OCI-M2 (cell line): ENCODE results near the gene METTL9.
"Not testable (repeated sequence)": the region's sequence is repeated elsewhere in the genome, so short reads cannot be mapped to it uniquely, and the experiment has no call there.

Source experiments
- DNase-seq: peaks from one replicate; lab custom pipeline; 2025; ENCODE audit not compliant: unreplicated experiment; lab: John Stamatoyannopoulos, UW

The METTL9 gene

DNA sequence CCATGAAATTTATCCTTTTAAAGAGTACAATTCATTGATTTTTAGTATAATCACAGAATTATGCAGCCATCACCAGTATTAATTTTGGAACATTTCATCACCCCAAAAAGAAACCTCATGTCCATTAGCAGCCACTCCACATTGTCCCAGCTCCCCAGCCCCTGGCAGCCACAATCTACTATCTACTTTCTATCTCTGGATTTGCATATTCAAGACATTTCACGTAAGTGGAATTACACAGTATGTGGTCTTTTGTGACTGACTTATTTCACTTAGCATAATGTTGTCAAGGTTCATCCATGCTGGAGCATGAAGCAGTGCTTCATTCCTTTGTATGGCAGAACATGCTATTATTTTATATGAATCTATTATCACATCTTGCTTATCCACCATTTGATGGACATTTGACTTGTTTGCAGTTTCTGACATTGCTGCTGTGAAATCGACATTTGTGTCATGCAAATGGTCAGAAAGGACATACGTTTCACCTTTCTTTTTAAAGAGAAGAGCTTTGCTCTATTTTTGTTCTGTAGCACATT, 10.7 kb downstream of the METTL9 start:
- no peak for DNase-seq

DNA sequence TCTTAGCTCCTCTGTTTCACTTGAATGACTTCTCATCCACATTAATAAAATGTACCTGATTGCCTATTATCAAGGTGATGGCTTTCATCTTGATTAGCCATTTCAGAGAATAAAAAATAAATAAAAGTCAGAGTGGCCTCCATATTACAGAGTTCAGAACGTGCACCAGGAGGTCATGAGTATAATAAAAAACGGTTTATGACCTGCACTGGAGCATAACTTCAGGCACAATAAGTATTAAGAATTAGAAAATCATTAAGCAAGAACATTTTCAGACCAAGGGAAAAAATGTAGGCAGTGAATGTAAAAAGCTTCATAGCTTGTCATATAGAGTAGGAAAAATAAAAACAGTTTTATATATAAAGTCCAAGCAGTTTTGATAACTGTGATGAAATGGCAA, 11.4 kb downstream of the METTL9 start:
- no peak for DNase-seq

DNA sequence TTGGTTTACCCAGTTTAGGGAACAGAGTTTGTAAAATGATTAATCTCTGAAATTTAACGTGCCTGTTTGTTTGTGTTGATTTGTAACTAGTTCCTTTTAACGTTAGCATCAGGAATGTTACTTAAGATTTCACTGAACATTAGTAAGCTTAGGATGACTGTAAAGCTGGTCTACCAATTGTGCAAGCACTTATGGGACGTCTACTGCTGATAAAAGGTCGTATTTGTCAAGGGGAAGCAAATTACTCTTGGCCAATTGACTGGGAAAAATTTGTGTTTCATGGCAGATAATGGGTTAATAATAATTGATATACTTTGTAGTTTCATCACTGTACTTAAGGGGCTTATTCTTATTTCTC, 11.8 kb downstream of the METTL9 start:
- no peak for DNase-seq

DNA sequence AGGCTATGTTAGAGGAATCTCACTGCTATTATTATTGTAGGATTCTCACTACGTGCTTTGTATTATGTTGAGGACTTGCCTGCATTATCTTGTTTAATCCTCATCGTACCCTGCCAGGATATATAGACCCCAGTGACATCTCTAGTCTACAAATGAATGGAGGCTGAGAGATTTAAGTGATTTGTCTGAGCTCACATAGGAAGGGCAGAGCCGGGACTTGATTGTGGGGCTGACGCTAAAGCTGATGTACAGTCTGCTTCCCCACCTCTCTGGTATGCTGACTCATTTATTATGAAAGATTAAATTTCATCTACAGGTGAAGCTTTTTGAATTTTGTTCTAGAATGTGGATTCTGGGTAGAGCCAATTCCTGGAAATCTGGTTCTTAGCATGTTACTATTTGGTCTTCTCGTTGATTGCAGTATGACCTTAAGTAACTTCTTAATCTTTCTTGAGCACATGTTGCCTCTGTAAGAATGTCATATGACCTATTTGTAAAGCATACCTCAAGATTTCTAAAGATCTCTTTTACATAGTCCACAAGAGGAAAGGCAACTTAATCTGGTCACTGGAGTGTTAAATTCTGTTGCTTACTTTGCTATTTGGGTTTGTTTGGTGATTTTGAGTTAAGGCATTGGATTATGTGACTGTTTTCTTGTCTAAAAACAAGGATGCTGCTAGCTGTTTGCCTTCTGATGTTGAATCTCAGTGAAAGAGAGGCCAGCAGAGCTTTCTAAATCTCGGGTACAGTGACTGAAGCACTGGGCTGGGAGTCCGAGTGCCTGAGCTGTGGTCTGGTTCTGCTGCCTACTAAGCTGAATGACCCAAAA, 12.4 kb downstream of the METTL9 start:
- no peak for DNase-seq

DNA sequence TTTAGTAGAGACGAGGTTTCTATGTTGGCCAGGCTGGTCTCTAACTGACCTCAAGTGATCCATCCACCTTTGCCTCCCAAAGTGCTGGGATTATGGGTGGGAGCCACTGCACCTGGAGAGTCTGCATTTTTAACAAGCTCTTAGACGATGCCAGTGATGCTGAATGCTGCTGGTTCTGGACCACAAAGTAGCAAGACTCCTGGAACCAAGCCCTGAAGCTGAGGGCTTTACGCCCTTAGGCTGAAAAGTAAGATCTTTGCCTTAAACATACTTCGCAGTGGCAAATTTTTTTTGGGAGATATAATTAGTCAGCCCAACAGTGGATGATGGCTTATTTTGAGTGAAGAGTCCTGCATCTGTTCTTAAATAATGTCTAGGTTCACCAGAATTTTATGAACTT, 14.0 kb downstream of the METTL9 start:
- DNase-seq: no peak

DNA sequence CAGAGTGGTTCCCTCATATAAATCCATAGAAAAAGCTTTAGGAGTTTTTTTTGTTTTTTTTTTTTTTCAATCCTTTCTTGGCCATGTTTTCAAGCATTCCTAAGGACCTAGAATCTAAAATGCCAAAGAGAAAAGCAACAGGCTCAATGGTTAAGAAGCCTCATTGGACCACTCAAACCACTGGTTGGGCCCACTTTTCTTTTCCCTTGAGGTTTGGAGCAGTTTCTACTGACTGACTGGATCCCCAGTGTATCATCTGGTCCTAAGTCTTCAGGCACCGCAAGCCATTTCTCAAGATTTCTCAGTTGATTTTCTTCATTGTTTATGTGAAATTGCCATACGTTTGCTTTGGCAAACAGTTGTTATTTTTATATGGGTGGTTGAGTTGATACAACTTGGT, 14.4 kb downstream of the METTL9 start:
- no peak for DNase-seq

DNA sequence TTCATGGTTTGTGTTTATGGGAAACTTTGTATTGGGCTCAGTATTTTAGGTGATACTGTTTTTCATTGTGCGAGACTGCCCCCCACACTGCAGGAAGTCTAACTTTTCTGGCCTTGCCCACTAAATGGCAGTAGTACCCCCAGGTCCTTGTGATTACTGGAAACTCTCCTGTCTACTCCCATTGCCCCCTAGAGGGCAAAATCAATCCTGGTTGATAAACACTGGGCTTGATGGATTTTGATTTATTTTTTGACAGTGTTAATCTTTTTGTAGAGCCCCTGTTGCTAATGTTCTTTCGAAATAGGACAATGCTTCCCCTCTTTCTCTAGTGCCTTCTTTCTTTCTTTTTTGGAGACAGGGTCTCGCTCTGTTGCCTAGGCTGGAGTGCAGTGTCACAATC, 15.5 kb downstream of the METTL9 start:
- DNase-seq: no peak

DNA sequence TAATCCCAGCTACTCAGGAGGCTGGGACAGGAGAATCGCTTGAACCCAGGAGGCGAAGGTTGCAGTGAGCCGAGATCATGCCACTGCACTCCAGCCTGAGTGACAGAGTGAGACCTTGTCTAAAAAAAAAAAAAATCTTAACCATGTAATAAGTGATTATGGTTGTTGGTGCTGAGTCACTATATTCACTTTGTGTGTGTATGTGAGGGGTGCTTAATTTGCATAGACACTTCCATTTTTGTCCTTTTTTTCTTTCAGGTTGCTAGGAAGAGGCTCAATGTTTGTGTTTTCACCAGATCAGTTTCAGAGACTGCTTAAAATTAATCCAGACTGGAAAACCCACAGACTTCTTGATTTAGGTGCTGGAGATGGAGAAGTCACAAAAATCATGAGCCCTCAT, 18.2 kb downstream of the METTL9 start:
- no peak for DNase-seq

DNA sequence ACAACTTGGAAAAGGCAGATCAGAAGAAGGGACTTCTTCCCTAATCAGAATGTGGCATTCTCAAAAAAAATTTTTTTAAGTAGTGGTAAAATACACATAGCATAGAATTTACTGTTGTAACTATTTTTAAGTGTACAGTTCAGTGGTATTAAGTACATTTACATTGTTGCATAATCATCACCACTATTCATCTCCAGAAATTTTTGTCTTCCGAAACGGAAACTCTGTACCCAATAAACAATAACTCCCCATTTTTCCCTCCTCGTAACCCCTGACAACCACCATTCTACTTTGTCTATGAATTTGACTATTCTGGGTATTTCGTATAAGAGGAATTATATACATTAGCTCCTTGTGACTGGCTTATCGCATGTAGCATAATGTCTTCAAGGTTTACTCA, 18.9 kb downstream of the METTL9 start:
- no peak for DNase-seq

DNA sequence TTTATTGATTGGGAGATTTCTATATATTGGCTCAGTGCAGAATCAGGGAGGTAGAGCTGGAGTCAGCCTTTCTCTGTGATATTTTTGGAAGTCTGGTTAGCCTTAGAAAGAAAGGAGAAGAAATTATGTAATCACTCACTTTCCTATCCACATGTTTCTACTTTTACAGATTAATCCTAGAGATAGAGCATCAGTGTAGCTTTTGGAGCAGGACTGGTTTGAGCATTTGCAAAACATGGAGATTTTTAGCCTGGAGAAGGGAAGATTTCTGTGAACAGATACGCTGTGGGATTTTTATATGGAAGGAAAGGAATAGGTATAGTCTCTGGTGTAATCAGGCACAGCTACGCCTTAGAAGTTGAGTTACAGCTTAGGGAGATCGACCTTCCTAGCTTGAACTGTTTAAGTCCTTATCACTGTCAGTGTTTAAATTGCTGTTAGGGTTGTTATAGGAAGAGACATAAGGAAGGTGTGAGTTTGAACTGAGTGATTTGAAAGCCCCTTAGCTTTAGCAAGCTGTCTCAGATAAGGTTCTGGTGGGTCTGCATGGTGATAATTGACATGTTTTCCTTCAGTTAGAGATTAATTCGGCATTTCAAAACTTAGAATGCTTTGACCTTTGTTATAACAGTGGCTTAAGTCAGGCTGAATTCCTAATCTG, 20.5 kb downstream of the METTL9 start:
- DNase-seq: no peak

DNA sequence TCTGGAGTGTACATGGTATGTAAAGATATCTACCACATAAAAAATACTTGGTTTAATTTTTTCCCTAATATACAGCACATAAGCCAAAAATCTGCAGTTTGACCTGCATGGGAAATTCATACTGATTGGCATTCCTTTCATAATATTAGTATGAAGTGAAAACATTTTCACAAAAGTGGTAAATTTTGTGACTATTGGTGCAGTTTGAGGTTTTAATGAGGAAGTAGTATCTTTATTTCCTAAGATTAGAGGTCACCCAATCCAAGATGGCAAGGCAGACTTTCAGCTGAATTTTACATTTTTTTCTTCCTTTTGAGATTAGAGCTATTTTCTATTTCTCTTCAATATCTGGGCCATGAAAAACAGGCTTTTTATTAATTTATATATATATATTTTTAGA, 21.2 kb downstream of the METTL9 start:
- no peak for DNase-seq

DNA sequence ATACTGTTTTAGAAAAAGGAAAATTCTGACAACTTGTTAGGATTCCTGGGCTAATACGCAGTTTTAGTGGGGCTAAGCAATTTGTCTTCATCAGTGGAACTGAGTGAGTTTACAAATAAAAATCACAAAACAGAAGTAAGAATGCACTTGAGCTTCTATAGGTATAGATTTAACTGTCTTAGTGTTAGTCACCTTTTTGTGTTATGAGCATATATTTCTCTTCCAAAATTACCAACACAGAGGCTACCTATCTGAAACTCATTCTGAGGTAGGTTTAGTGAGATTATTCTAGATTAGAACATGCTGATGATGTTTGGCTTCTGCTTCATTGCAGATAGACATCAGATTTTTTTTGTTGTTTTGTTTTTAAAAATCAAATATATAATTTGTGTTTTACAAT, 23.2 kb downstream of the METTL9 start:
- no peak for DNase-seq

DNA sequence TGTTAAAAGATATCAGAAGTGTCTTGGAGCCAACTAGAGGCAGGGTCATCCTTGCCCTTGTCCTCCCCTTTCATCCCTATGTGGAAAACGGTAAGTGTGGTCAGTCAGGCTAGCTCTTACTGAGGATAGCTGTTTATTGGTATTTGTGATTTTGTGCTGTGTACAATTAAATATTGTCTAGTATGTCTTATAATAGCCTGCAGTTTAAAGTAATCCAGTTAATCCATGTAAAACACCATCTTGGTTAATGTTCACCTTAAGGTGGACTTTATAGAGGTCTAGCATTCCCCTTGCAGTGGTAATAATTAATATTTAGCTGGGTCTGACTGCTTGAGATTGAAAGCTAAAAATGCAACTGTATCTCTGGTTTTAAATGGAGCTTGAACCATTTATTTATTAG, 25.6 kb downstream of the METTL9 start:
- DNase-seq: no peak

DNA sequence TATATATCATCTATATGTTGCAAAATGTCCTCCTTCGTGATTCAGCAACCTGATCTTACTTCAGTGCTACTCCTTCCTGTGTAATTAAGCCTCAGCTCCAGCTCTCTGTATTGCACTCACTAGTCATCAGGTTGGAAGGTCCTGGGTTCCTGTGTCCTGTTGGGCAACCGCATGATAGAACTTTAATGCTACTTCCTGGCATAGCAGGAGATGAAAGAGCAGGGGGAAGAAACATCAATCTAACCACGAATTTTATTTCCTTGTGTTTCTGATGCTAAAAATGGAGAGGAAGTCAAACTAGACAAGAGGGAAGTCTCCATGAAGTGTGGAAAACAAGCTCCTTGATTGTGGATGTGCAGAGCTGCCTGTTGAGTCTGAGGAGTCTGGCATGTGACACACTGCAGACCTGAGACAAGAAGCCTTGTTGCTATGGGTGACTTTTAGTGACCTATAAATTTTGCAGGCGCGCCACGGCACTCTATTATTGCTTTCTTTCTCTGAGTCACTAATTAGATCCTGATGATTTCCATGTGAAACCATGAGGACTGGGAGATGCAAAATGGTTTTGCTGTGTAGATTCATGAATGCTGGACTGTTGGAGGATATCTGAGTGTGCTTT, 27.4 kb downstream of the METTL9 start:
- no peak for DNase-seq

DNA sequence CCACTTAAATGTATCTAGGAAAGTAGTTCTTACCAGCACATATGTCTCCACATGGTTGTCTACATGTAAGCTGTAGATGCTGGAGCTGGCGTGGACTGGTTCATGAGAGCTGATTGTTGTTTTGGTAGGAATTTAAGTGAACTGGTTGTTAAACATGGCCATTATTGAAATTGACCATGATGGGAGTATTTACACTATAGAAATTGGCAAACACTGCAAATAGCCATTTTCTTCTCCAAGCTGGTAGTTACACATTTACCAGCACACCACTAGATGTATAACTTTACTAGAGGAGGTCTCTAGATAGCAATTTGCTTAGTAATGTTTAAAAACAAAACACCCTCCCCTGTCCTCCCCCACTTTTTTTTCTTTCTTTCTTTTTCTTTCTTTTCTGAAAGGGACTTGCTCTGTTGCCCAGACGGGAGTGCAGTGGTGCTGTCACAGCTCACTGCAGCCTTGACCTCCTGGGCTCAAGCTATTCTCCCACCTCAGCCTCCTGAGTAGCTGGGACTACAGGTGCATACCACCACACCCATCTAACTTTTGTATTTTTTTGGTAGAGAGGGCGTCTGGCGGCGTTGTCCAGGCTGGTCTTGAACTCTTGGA, 28.8 kb downstream of the METTL9 start:
- DNase-seq: no peak

DNA sequence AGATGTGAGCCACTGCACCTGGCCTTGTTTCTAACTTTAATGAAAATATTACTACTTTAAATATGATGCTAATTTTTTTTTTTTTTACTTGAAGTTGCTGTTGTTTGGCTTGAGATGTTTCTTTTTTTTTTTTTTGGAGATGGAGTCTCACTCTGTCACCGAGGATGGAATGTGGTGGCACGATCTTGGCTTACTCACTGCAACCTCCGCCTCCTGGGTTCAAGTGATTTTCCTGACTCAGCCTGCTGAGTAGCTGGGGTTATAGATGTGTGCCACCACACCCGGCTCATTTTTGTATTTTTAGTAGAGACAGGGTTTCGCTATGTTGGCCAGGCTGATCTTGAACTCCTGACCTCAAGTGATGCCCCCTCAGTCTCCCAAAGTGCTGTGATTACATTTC, 29.4 kb downstream of the METTL9 start:
- DNase-seq: no peak

DNA sequence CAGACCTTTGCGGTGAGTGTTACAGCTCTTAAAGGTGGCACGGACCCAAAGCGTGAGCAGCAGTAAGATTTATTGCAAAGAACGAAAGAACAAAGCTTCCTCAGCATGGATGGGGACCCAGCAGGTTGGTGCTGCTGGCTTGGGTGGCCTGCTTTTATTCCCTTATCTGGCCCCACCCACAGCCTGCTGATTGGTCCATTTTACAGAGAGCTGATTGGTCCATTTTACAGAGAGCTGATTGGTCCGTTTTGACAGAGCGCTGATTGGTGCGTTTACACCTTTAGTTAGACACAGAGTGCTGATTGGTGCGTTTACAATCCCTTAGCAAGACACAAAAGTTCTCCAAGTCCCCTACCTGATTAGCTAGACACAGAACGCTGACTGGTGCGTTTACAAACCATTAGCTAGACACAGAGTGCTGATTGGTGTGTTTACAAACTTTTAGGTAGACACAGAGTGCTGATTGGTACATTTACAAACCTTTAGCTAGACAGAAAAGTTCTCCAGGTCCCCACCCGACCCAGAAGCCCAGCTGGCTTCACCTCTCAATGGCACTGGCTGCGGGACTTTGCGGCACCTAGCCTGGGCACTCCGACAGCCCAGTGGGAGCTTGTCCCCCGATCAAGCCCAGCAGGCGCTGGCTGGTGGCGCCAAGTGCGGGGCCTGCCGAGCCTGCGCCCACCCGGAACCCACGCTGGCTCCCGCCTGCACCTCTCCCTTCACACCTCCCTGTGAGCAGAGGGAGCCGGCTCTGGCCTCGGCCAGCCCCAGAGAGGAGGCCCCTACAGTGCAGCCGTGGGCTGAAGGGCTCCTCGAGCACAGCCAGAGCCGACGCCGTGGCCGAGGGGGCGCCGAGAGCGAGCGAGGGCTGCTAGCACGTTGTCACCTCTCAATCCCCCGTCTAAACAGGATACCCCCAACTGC, 30.5 kb downstream of the METTL9 start:
- not testable (repeated sequence) for DNase-seq

DNA sequence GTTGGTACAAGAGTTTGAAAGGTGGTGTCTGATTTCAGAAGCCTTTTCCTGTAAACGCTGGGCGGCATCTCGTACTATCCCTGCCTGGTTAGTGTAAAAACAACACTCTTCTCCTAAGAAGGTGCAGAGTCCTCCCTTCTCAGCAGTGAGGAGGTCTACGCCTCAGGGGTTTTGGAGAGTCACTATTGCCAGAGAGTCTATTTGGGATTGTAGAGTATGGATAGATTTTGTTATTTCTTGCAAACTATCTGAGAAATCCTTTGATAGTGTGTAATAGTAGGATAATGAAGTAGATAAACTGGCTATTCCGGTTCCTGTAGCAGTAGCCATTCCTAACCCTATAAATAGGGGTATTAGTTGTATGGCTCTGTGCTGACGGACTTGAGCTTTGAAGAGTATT, 31.5 kb downstream of the METTL9 start:
- not testable (repeated sequence) for DNase-seq

DNA sequence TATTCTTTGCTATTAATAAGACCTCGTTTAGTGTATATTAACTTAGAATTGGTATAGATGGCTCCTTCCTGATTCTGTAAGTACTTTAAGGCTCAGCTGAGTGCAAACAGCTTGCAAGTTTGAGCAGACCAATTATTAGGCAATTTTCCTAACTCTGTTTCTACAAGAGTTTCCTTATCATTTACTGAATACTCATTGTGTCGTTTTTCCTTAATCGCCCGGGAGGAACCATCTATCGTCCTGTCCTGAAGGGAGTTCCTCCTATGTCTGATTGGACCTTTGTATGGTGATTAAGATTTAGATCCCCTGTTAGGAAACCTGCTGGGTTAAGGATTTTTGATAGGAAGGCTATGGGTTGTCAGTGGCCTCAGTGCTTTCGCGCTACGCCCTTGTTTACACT, 32.0 kb downstream of the METTL9 start:
- not testable (repeated sequence) for DNase-seq

DNA sequence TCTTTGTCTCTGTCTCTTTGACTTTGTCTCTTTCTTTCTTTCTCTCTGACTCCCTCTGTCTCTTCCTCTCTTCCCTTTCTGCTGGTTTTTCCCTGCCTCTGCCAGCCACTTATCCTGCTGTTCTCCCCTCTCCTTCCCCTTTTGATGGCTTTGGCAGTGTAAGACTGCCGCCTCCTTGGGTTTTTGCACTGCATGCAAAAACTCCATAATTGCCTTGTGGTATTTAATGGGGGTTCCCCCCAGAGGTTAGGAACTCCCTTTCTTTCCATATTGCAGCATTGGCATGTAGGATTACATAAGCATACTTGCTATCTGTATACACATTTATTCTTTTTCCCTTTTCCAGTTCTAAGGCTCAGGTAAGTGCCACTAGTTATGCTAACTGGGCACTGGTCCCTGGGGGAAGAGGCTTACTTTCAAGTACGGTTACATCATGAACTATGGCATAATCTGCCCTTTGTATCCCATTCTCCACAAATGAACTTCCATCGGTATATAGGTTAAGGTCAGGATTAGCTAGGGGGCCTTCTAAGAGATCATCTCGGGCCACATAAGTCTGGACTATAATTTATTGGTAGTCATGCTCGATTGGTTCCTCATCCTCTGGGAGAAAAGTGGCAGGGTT, 32.7 kb downstream of the METTL9 start:
- DNase-seq: not testable (repeated sequence)
